LHCN-M2 (cell line): ENCODE results near the gene GJB2. TPM values are rescaled to one million over a fixed set of nuclear protein-coding genes. Genes with fewer than 3 reads are reported as not detected.

Experiments used
- DNase-seq: peaks from one replicate; pipeline ENCODE4 v3.0.0-alpha.2; 2012; ENCODE audit warnings: low read depth
- total RNA-seq: library from RNA; depleted of rRNA; stranded (reverse); fragments of >200 nt; gene quantifications from 2 replicates; pipeline ENCODE4 v1.2.3, GENCODE V29; 2014; rRNA removed

Gene GJB2
- total RNA-seq, 1 experiment from 2014 or later = 0.11 TPM

GRCh38 chr13:20141238-20142022 is 51.3 kb downstream of the GJB2 start:
- no peak for DNase-seq

- DNase-seq = no peak
These were observed 52.3 kb downstream of the GJB2 start for GRCh38 chr13:20140487-20140886.

GRCh38 chr13:20137875-20138274 is 54.9 kb downstream of the GJB2 start:
- no peak for DNase-seq

Other genes with a start within 250 kb of the GJB2 start
- gene ZMYM2, start 234.2 kb downstream of the GJB2 start, total RNA-seq = 38.1 and 39.1 TPM in 2 replicates
- 0.40 and 0.51 TPM in 2 replicates for gene GJA3, start 31.9 kb downstream of the GJB2 start, total RNA-seq
- not detected in 2 replicates for gene GJB6, start 39.4 kb upstream of the GJB2 start, total RNA-seq